Mesendoderm (in vitro differentiated cells): ENCODE results near the gene PCDHA8.
"Not testable (repeated sequence)": the region's sequence is repeated elsewhere in the genome, so short reads cannot be mapped to it uniquely, and the experiment has no call there.

Experiments
- DNase-seq: peaks from one replicate; pipeline ENCODE4 v3.0.0; 2013
- H2AK5ac ChIP-seq: 2 replicates; pipeline ENCODE4 v1.6.1; 2013; ENCODE audit warnings: low read length, inconsistent platforms
- H2BK120ac ChIP-seq: 2 replicates; pipeline ENCODE4 v1.6.1; 2013; ENCODE audit warnings: low read depth, mild to moderate bottlenecking, low read length, moderate library complexity, mixed read lengths
- H2BK15ac ChIP-seq: replicated peaks from 2 replicates; pipeline ENCODE4 v1.6.1; 2013; ENCODE audit warnings: low read depth, mild to moderate bottlenecking, moderate library complexity
- H2BK5ac ChIP-seq: 2 replicates; pipeline ENCODE4 v1.6.1; 2013; ENCODE audit warnings: low read length, inconsistent platforms
- H3K18ac ChIP-seq: 2 replicates; pipeline ENCODE4 v1.6.1; 2013; ENCODE audit warnings: mild to moderate bottlenecking, low read length, mixed read lengths
- H3K23ac ChIP-seq: one replicate; pipeline ENCODE4 v1.6.1; 2013; ENCODE audit warnings: low read length
- H3K27ac ChIP-seq: 2 replicates; pipeline ENCODE4 v1.5.1; 2013; ENCODE audit warnings: low read depth, mild to moderate bottlenecking, inconsistent platforms, low read length, moderate library complexity
- H3K27me3 ChIP-seq: 2 replicates; pipeline ENCODE4 v1.6.1; 2013; ENCODE audit warnings: low read length, control low read depth, mild to moderate bottlenecking, inconsistent platforms; ENCODE audit not compliant: insufficient read depth, poor library complexity
- H3K36me3 ChIP-seq: 2 replicates; pipeline ENCODE4 v1.6.1; 2013; ENCODE audit warnings: low read length, inconsistent platforms; ENCODE audit not compliant: control insufficient read depth, insufficient read depth
- H3K4ac ChIP-seq: one replicate; pipeline ENCODE4 v1.6.1; 2013; ENCODE audit warnings: low read depth, mild to moderate bottlenecking, low read length, moderate library complexity
- H3K4me1 ChIP-seq: 2 replicates; pipeline ENCODE4 v1.6.1; 2013; ENCODE audit warnings: low read depth, low read length, inconsistent platforms; ENCODE audit not compliant: control insufficient read depth
- H3K4me2 ChIP-seq: 2 replicates; pipeline ENCODE4 v1.6.1; 2013; ENCODE audit warnings: low read length
- H3K4me3 ChIP-seq: 2 replicates; pipeline ENCODE4 v1.5.1; 2013; ENCODE audit warnings: mild to moderate bottlenecking, low read length
- H3K56ac ChIP-seq: one replicate; pipeline ENCODE4 v1.6.1; 2013; ENCODE audit warnings: low read length
- H3K79me1 ChIP-seq: 2 replicates; pipeline ENCODE4 v1.6.1; 2013; ENCODE audit warnings: low read length, inconsistent platforms
- H3K79me2 ChIP-seq: 2 replicates; pipeline ENCODE4 v1.6.1; 2013; ENCODE audit warnings: mild to moderate bottlenecking, low read length; ENCODE audit not compliant: control insufficient read depth, insufficient read depth
- H3K9ac ChIP-seq: 2 replicates; pipeline ENCODE4 v1.6.1; 2013; ENCODE audit warnings: low read length, inconsistent platforms
- H4K5ac ChIP-seq: one replicate; pipeline ENCODE4 v1.6.1; 2013; ENCODE audit warnings: low read length
- H4K8ac ChIP-seq: one replicate; pipeline ENCODE4 v1.6.1; 2013; ENCODE audit warnings: low read depth, mild to moderate bottlenecking, control low read depth, low read length, moderate library complexity
- WGBS: extraction: QIAGEN DNeasy Blood & Tissue Kit; methylation state at CpG from one replicate; pipeline ENCODE4 v1.1.7; 2013; ENCODE audit warnings: low lambda C conversion rate, missing lambda C conversion rate; ENCODE audit not compliant: insufficient coverage; ENCODE audit errors: extremely low coverage; 5-methylcytosine and 5-hydroxymethylcytosine counted together

The PCDHA8 gene

GRCh38 chr5:140808241-140808888 is 32.6 kb upstream of the PCDHA8 start:
- not testable (repeated sequence) for H3K56ac ChIP-seq, H3K23ac ChIP-seq, H3K79me2 ChIP-seq, H3K9ac ChIP-seq, H3K27me3 ChIP-seq, H2BK5ac ChIP-seq, H3K4me2 ChIP-seq, H3K79me1 ChIP-seq, H3K4me1 ChIP-seq, H2BK15ac ChIP-seq, H3K18ac ChIP-seq, H4K5ac ChIP-seq, H3K4me3 ChIP-seq, H2AK5ac ChIP-seq, H3K36me3 ChIP-seq, H3K4ac ChIP-seq, H3K27ac ChIP-seq, H2BK120ac ChIP-seq, H4K8ac ChIP-seq, DNase-seq
- WGBS, result no CpG with 5 or more reads among the region's 62 CpGs

- Histone ChIP-seq H3K9ac (no peak overlapping the region), H3K27ac (no peak overlapping the region), H3K4me1 (no peaks in the 10 kb centered on the region), H3K27me3 (no peaks in the 10 kb centered on the region), H3K4me3 (no peak overlapping the region), H3K56ac (no peak overlapping the region), H3K36me3 (no peaks in the 10 kb centered on the region), H3K23ac (no peak overlapping the region), H2AK5ac (no peak overlapping the region), H4K8ac (no peak overlapping the region), H3K79me2 (no peaks in the 10 kb centered on the region), H3K4me2 (no peak overlapping the region), H3K18ac (no peak overlapping the region), H2BK120ac (no peak overlapping the region), H2BK5ac (no peak overlapping the region), H4K5ac (no peak overlapping the region), H3K4ac (no peak overlapping the region), H3K79me1 (no peaks in the 10 kb centered on the region), H2BK15ac (no peak overlapping the region)
- DNase-seq, result no peak
- WGBS, result no CpG with 5 or more reads among the region's 43 CpGs
Measured at GRCh38 chr5:140808889-140809291, 32.1 kb upstream of the PCDHA8 start.

- no peak within 1 kb of the TSS for H2BK120ac ChIP-seq
- no peak within 1 kb of the TSS for H2BK5ac ChIP-seq
- no peaks in the 10 kb centered on the region for H3K27me3 ChIP-seq
- H3K23ac ChIP-seq, result no peak within 1 kb of the TSS
- no peak within 1 kb of the TSS for H3K4ac ChIP-seq
- no peak within 1 kb of the TSS for H4K8ac ChIP-seq
- H3K36me3 ChIP-seq, result no peaks in the 10 kb centered on the region
- no peak within 1 kb of the TSS for H2BK15ac ChIP-seq
- DNase-seq, result no peak
- H3K4me1 ChIP-seq, result no peaks in the 10 kb centered on the region
- no peak within 1 kb of the TSS for H3K4me3 ChIP-seq
- no peak within 1 kb of the TSS for H3K18ac ChIP-seq
- no peak within 1 kb of the TSS for H3K9ac ChIP-seq
- no peaks in the 10 kb centered on the region for H3K79me2 ChIP-seq
- no peak within 1 kb of the TSS for H4K5ac ChIP-seq
- no peak within 1 kb of the TSS for H2AK5ac ChIP-seq
- no peak within 1 kb of the TSS for H3K56ac ChIP-seq
- no peak within 1 kb of the TSS for H3K4me2 ChIP-seq
- no peaks in the 10 kb centered on the region for H3K79me1 ChIP-seq
- 100% methylated on average over 2 of the region's 39 CpGs for WGBS
- H3K27ac ChIP-seq, result no peak within 1 kb of the TSS
Measured at GRCh38 chr5:140821375-140822280, 19.4 kb upstream of the PCDHA8 start, which contains the start of gene PCDHA5. Gene PCDHA5 (plus strand): TSS chr5:140821613.

- Histone ChIP-seq H3K27ac (no peak overlapping the region), H2BK120ac (no peak overlapping the region), H2BK15ac (no peak overlapping the region), H3K18ac (no peak overlapping the region), H3K9ac (no peak overlapping the region), H3K4me2 (no peak overlapping the region), H3K56ac (no peak overlapping the region), H3K4me1 (no peaks in the 10 kb centered on the region), H3K79me1 (no peaks in the 10 kb centered on the region), H3K4ac (no peak overlapping the region), H3K27me3 (no peaks in the 10 kb centered on the region), H2BK5ac (no peak overlapping the region), H3K36me3 (no peaks in the 10 kb centered on the region), H2AK5ac (no peak overlapping the region), H3K79me2 (no peaks in the 10 kb centered on the region), H3K23ac (no peak overlapping the region), H4K5ac (no peak overlapping the region), H4K8ac (no peak overlapping the region), H3K4me3 (no peak overlapping the region)
- no peak for DNase-seq
- WGBS, result no CpG with 5 or more reads among the region's 6 CpGs
Measured at GRCh38 chr5:140822281-140822629, 18.7 kb upstream of the PCDHA8 start.

- H3K23ac ChIP-seq, H3K79me1 ChIP-seq, H3K4me3 ChIP-seq, H3K36me3 ChIP-seq, H3K56ac ChIP-seq, H2BK120ac ChIP-seq, H3K9ac ChIP-seq, H2BK5ac ChIP-seq, H3K4me2 ChIP-seq, H2AK5ac ChIP-seq, H3K4ac ChIP-seq, DNase-seq, H3K79me2 ChIP-seq, H3K27ac ChIP-seq, H2BK15ac ChIP-seq, H4K5ac ChIP-seq, H4K8ac ChIP-seq, H3K18ac ChIP-seq, H3K27me3 ChIP-seq, H3K4me1 ChIP-seq: not testable (repeated sequence)
- WGBS, result no CpG with 5 or more reads among the region's 48 CpGs
Measured at GRCh38 chr5:140822969-140823368, 18.0 kb upstream of the PCDHA8 start.
